IMR-90 (cell line): Measurements from ENCODE around the gene ARHGAP21. TPM values are rescaled to one million over a fixed set of nuclear protein-coding genes. Genes with fewer than 3 reads are reported as not detected.

Experiments used
- ATAC-seq: fragments of 200-7000 bp; cut with Tn5 transposase; 2 replicates; pipeline ENCODE4 v1.9.1; 2020; ENCODE audit warnings: low read depth, mild to moderate bottlenecking, moderate library complexity
- BruUV-seq: library from RNA; stranded (reverse); fragments of 400-500 nt; replicated peaks from 2 replicates; lab custom pipeline; 2021; lab: Mats Ljungman, UMichigan
- CTCF ChIA-PET: fragments of 300-600 bp; formaldehyde crosslinking; extraction: SDS; loops from one replicate; lab custom pipeline; 2021; ENCODE audit warnings: antibody characterized with exemption; lab: Yijun Ruan, JAX
- POLR2A ChIA-PET: fragments of 300-600 bp; sonication (Branson Sonifier 250); formaldehyde crosslinking; loops from one replicate; lab custom pipeline; 2022; ENCODE audit warnings: antibody characterized with exemption; ENCODE audit not compliant: unreplicated experiment; lab: Charles Lee
- DNase-seq: peaks from one replicate; pipeline ENCODE4 v3.0.0; 2013
- H2AFZ ChIP-seq: replicated peaks from 2 replicates; pipeline ENCODE3; 2013; ENCODE audit warnings: low read length, mild to moderate bottlenecking; ENCODE audit not compliant: poor library complexity
- H2AK5ac ChIP-seq: 2 replicates; pipeline ENCODE4 v1.6.1; 2013; ENCODE audit warnings: low read depth, low read length, inconsistent platforms
- H2AK9ac ChIP-seq: replicated peaks from 2 replicates; pipeline ENCODE3; 2013; ENCODE audit warnings: mild to moderate bottlenecking, low read depth, low read length, moderate library complexity; ENCODE audit not compliant: poor library complexity
- H2BK120ac ChIP-seq: 2 replicates; pipeline ENCODE4 v1.6.1; 2013; ENCODE audit warnings: low read depth, low read length, inconsistent platforms
- H2BK15ac ChIP-seq: 3 replicates; pipeline ENCODE4 v1.6.1; 2013; ENCODE audit warnings: low read depth, low read length, inconsistent platforms
- H2BK20ac ChIP-seq: 2 replicates; pipeline ENCODE4 v1.6.1; 2013; ENCODE audit warnings: low read depth, mild to moderate bottlenecking, inconsistent platforms, low read length, moderate library complexity
- H2BK5ac ChIP-seq: 2 replicates; pipeline ENCODE4 v1.6.1; 2013; ENCODE audit warnings: mild to moderate bottlenecking, low read depth, low read length, inconsistent platforms; ENCODE audit not compliant: poor library complexity, severe bottlenecking
- H3K14ac ChIP-seq: replicated peaks from 2 replicates; pipeline ENCODE4 v1.6.1; 2013; ENCODE audit warnings: low read depth, low read length, inconsistent platforms
- H3K18ac ChIP-seq: 2 replicates; pipeline ENCODE4 v1.6.1; 2013; ENCODE audit warnings: low read depth, low read length, control low read depth
- H3K23ac ChIP-seq: 2 replicates; pipeline ENCODE4 v1.6.1; 2013; ENCODE audit warnings: low read depth, low read length, inconsistent platforms
- H3K27ac ChIP-seq: 2 replicates; pipeline ENCODE4 v1.5.1; 2013; ENCODE audit warnings: mild to moderate bottlenecking, control low read depth, low read length; ENCODE audit not compliant: insufficient read depth
- H3K27me3 ChIP-seq: 2 replicates; pipeline ENCODE4 v1.6.1; 2013; ENCODE audit warnings: low read length; ENCODE audit not compliant: control insufficient read depth, insufficient read depth
- H3K36me3 ChIP-seq: 2 replicates; pipeline ENCODE4 v1.6.1; 2013; ENCODE audit warnings: low read length, mixed read lengths; ENCODE audit not compliant: control insufficient read depth, insufficient read depth
- H3K4ac ChIP-seq: 2 replicates; pipeline ENCODE4 v1.6.1; 2013; ENCODE audit warnings: low read depth, low read length, inconsistent platforms
- H3K4me1 ChIP-seq: 2 replicates; pipeline ENCODE4 v1.6.1; 2013; ENCODE audit warnings: low read length, mixed read lengths; ENCODE audit not compliant: control insufficient read depth, insufficient read depth
- H3K4me2 ChIP-seq: 2 replicates; pipeline ENCODE4 v1.6.1; 2013; ENCODE audit warnings: low read depth, mild to moderate bottlenecking, control low read depth, low read length, moderate library complexity
- H3K4me3 ChIP-seq: 2 replicates; pipeline ENCODE4 v1.5.1; 2013; ENCODE audit warnings: low read depth, mild to moderate bottlenecking, control low read depth, low read length, moderate library complexity; ENCODE audit not compliant: insufficient read depth
- H3K56ac ChIP-seq: 2 replicates; pipeline ENCODE4 v1.6.1; 2013; ENCODE audit warnings: low read length, inconsistent platforms; ENCODE audit not compliant: insufficient read depth; ENCODE audit errors: extremely low read depth
- H3K79me1 ChIP-seq, 2 experiments: 2 replicates each; pipeline ENCODE4 v1.6.1; 2013; ENCODE audit warnings: low read length in 2 of 2, inconsistent platforms in 1 of 2, low read depth in 1 of 2
- H3K9ac ChIP-seq: 2 replicates; pipeline ENCODE4 v1.6.1; 2013; ENCODE audit warnings: low read depth, low read length, control low read depth
- H3K9me1 ChIP-seq: 2 replicates; pipeline ENCODE4 v1.6.1; 2013; ENCODE audit warnings: low read length, inconsistent platforms; ENCODE audit not compliant: insufficient read depth
- H3K9me3 ChIP-seq: 2 replicates; pipeline ENCODE4 v1.6.1; 2013; ENCODE audit warnings: low read length; ENCODE audit not compliant: control insufficient read depth, insufficient read depth
- H4K20me1 ChIP-seq: 2 replicates; pipeline ENCODE4 v1.6.1; 2013; ENCODE audit warnings: low read length, inconsistent platforms; ENCODE audit not compliant: insufficient read depth
- H4K5ac ChIP-seq: 2 replicates; pipeline ENCODE4 v1.6.1; 2013; ENCODE audit warnings: mild to moderate bottlenecking, low read depth, low read length, control low read depth
- H4K8ac ChIP-seq, 2 experiments: 2 replicates each; pipeline ENCODE4 v1.6.1; 2013; ENCODE audit warnings: low read depth in 2 of 2, low read length in 2 of 2, control low read depth in 1 of 2, inconsistent platforms in 1 of 2
- H4K91ac ChIP-seq: 2 replicates; pipeline ENCODE4 v1.6.1; 2013; ENCODE audit warnings: low read depth, low read length, inconsistent platforms; ENCODE audit not compliant: insufficient read depth
- BHLHE40 ChIP-seq: fragments of 150-350 bp; IDR thresholded peaks from 2 replicates; pipeline ENCODE4 v1.6.1; 2016; ENCODE audit warnings: mild to moderate bottlenecking, low read depth, low read length
- CEBPB ChIP-seq: IDR thresholded peaks from 2 replicates; pipeline ENCODE4 v1.6.1; 2012; ENCODE audit warnings: low read depth, low read length, improper control_type of control experiment
- CHD1 ChIP-seq: IDR thresholded peaks from 2 replicates; pipeline ENCODE4 v1.6.1; 2012; ENCODE audit warnings: low read depth, low read length, improper control_type of control experiment
- CTCF ChIP-seq: conservative IDR thresholded peaks from 2 replicates; pipeline ENCODE4 v1.5.1; 2012; ENCODE audit warnings: mild to moderate bottlenecking, low read depth, low read length, improper control_type of control experiment
- ELK1 ChIP-seq: fragments of 150-350 bp; IDR thresholded peaks from 2 replicates; pipeline ENCODE4 v1.6.1; 2016; ENCODE audit warnings: low read depth, mild to moderate bottlenecking, low read length, moderate library complexity, borderline replicate concordance
- FOS ChIP-seq: fragments of 150-350 bp; IDR thresholded peaks from 2 replicates; pipeline ENCODE4 v1.6.1; 2016; ENCODE audit warnings: low read depth, low read length
- MAFK ChIP-seq: IDR thresholded peaks from 2 replicates; pipeline ENCODE4 v1.6.1; 2012; ENCODE audit warnings: low read depth, low read length, improper control_type of control experiment
- NFE2L2 ChIP-seq: fragments of 150-350 bp; IDR thresholded peaks from 2 replicates; pipeline ENCODE4 v1.6.1; 2016; ENCODE audit warnings: low read depth, mild to moderate bottlenecking, low read length
- POLR2A ChIP-seq: IDR thresholded peaks from 2 replicates; pipeline ENCODE4 v1.6.1; 2012; ENCODE audit warnings: mild to moderate bottlenecking, low read depth, low read length
- RAD21 ChIP-seq: IDR thresholded peaks from 2 replicates; pipeline ENCODE4 v1.6.1; 2012; ENCODE audit warnings: low read length, improper control_type of control experiment
- RCOR1 ChIP-seq: IDR thresholded peaks from 2 replicates; pipeline ENCODE4 v1.6.1; 2012; ENCODE audit warnings: mild to moderate bottlenecking, low read length, improper control_type of control experiment; ENCODE audit not compliant: insufficient replicate concordance
- RFX5 ChIP-seq: IDR thresholded peaks from 2 replicates; pipeline ENCODE4 v1.8.0; 2012; ENCODE audit warnings: low read depth, mild to moderate bottlenecking, low read length, moderate library complexity
- SMC3 ChIP-seq: fragments of 150-350 bp; IDR thresholded peaks from 2 replicates; pipeline ENCODE4 v1.6.1; 2016; ENCODE audit warnings: low read depth, mild to moderate bottlenecking, antibody characterized with exemption, low read length, moderate library complexity
- USF2 ChIP-seq: fragments of 150-350 bp; IDR thresholded peaks from 2 replicates; pipeline ENCODE4 v1.6.1; 2017; ENCODE audit warnings: mild to moderate bottlenecking, antibody characterized with exemption, low read length, low read depth
- WGBS, 2 experiments: methylation state at CpG; one replicate each; pipeline versions ENCODE4 v1.1.5 to v1.1.7; 2013; ENCODE audit warnings: missing lambda C conversion rate in 2 of 2; ENCODE audit not compliant: insufficient read length in 1 of 2; ENCODE audit errors: extremely low coverage in 2 of 2; 5-methylcytosine and 5-hydroxymethylcytosine counted together
- dilution Hi-C: fragments of 300-500 bp; cut with HindIII; formaldehyde crosslinking; loops from one replicate; pipeline ENCODE4 v1.14.3; 2018; ENCODE audit warnings: low sequenced_read_pairs; ENCODE audit not compliant: unreplicated experiment
- in situ Hi-C: fragments of 300-500 bp; cut with MboI; formaldehyde crosslinking; loops from 3 replicates; pipeline ENCODE4 v1.14.3; 2019; ENCODE audit warnings: low sequenced_read_pairs, inconsistent platforms, mixed read lengths
- intact Hi-C: fragments of 100-400 bp; cut with micrococcal nuclease; formaldehyde crosslinking; loops from 2 replicates; pipeline ENCODE4 v1.10.0; 2022
- polyA plus RNA-seq, 3 experiments: library from polyadenylated mRNA; depleted of rRNA; stranded (reverse); fragments of >200 nt; gene quantifications; 2 replicates each; pipeline ENCODE4 v1.2.3, GENCODE V29; 2012; ENCODE audit warnings: low replicate concordance in 1 of 3
- total RNA-seq: library from RNA; depleted of rRNA; stranded (reverse); fragments of >200 nt; gene quantifications from 2 replicates; pipeline ENCODE4 v1.2.3, GENCODE V29; 2012

The ARHGAP21 gene
- total and polyA plus RNA-seq, 2 of the 4 experiments (the other 2 are of a cell fraction): 43.3 to 94.3 TPM

- TF ChIP-seq CHD1: no peak
These were observed 167.4 kb downstream of the ARHGAP21 start (continued) for GRCh38 chr10:24556126-24556749.

GRCh38 chr10:24554036-24554435 lies 169.7 kb downstream of the ARHGAP21 start:
- Histone ChIP-seq H4K8ac (no peak overlapping the region), H3K9me1 (no peaks in the 10 kb centered on the region), H4K5ac (no peak overlapping the region), H2BK20ac (no peak overlapping the region), H3K4me2 (no peak overlapping the region), H2BK5ac (no peak overlapping the region), H2BK120ac (no peak overlapping the region), H3K27ac (no peak overlapping the region), H3K9me3 (no peaks in the 10 kb centered on the region), H2AFZ (no peak overlapping the region), H3K36me3 (no peaks in the 10 kb centered on the region; the same call in 1 of the 2 replicates), H3K4ac (no peak overlapping the region), H3K23ac (no peak overlapping the region), H3K4me1 (no peaks in the 10 kb centered on the region), H3K18ac (no peak overlapping the region), H3K79me1 (no peaks in the 10 kb centered on the region), H2AK5ac (no peak overlapping the region), H3K9ac (no peak overlapping the region), H3K27me3 (peaks cover 3% of the 10 kb centered on the region; the same call in 1 of the 2 replicates), H2BK15ac (no peak overlapping the region), H3K56ac (no peak overlapping the region), H4K91ac (no peak overlapping the region), H4K20me1 (no peaks in the 10 kb centered on the region), H3K4me3 (no peak overlapping the region), H2AK9ac (no peak overlapping the region), H3K14ac (no peak overlapping the region)
- ATAC-seq: no peak
- dilution Hi-C loops (no loop called here), intact Hi-C loops (no loop called here), in situ Hi-C loops (loop anchor here (10.0 kb wide), 1 partner anchor 559 kb away; no protein-coding TSS in a partner anchor)
- no peak for DNase-seq
- ChIA-PET CTCF (interaction anchor here (1.0 kb wide), 1 partner anchor 1396 kb away, joined by 4 read pairs; no protein-coding TSS in a partner anchor), POLR2A (no interaction called here)
- no TSS peak for BruUV-seq
- WGBS, 2 experiments: 80% methylated on average over 2 of the region's 7 CpGs; no CpG with 5 or more reads in 1 of the 2 experiments
- TF ChIP-seq MAFK: no peak
- no peak for TF ChIP-seq BHLHE40
- no peak for TF ChIP-seq RFX5
- no peak for TF ChIP-seq NFE2L2
- no peak for TF ChIP-seq RAD21
- TF ChIP-seq RCOR1: no peak
- no peak for TF ChIP-seq SMC3
- no peak for TF ChIP-seq FOS
- no peak for TF ChIP-seq CTCF
- no peak for TF ChIP-seq USF2
- TF ChIP-seq CHD1: no peak
- TF ChIP-seq ELK1: no peak
- no peak for TF ChIP-seq POLR2A
- TF ChIP-seq CEBPB: no peak
